Transverse colon (tissue), 4 donors: ENCODE data around the gene CDC42EP1. TPM values are rescaled to one million over a fixed set of nuclear protein-coding genes. Genes with fewer than 3 reads are reported as not detected.

Experiments used
- DNase-seq: peaks from one replicate; pipeline ENCODE4 v3.0.0-alpha.2; 2019
- H3K27ac ChIP-seq, 4 donors: fragments of 200-600 bp; sonication (generic); 2 replicates each; pipeline ENCODE4 v1.5.1; 2016 to 2018; ENCODE audit warnings: inconsistent platforms in 4 of 4
- H3K27me3 ChIP-seq: fragments of 200-600 bp; sonication (generic); 2 replicates; pipeline ENCODE4 v1.5.1; 2017; ENCODE audit warnings: inconsistent platforms
- H3K36me3 ChIP-seq, 4 donors: fragments of 200-600 bp; sonication (generic); 2 replicates each; pipeline ENCODE4 v1.5.1; 2017 to 2019; ENCODE audit warnings: inconsistent platforms in 4 of 4
- H3K4me1 ChIP-seq, 4 donors: fragments of 200-600 bp; sonication (generic); 2 replicates each; pipeline ENCODE4 v1.5.1; 2017 to 2020; ENCODE audit warnings: inconsistent platforms in 4 of 4
- H3K4me3 ChIP-seq, 4 donors: fragments of 200-600 bp; sonication (generic); 1 replicate in 1 of 4; 2 replicates in 3 of 4; pipeline versions ENCODE4 v1.5.1 to v1.6.1; 2017 to 2019; ENCODE audit warnings: inconsistent platforms in 4 of 4
- H3K9me3 ChIP-seq, 2 donors: fragments of 200-600 bp; sonication (generic); 2 replicates each; pipeline ENCODE4 v1.5.1; 2017 to 2019; ENCODE audit warnings: inconsistent platforms in 2 of 2
- EP300 ChIP-seq: sonication (generic); formaldehyde crosslinking; IDR thresholded peaks from one replicate; pipeline ENCODE4 v1.6.1; 2017; ENCODE audit warnings: antibody characterized with exemption, low read depth
- POLR2A ChIP-seq: fragments of 450-650 bp; IDR thresholded peaks from one replicate; pipeline ENCODE4 v1.6.1; 2016; ENCODE audit warnings: antibody characterized with exemption, mild to moderate bottlenecking, moderate library complexity
- POLR2AphosphoS5 ChIP-seq, 3 donors: sonication (generic); formaldehyde crosslinking; IDR thresholded peaks; one replicate each; pipeline ENCODE4 v1.6.1; 2016; ENCODE audit warnings: antibody characterized with exemption in 3 of 3
- whole genome bisulfite sequencing, 2 donors: methylation state at CpG; one replicate each; pipeline ENCODE4 v1.1.5; 2018; ENCODE audit warnings: low coverage in 1 of 2; 5-methylcytosine and 5-hydroxymethylcytosine counted together
- in situ Hi-C, 4 donors: fragments of 200-750 bp; cut with MboI; loops; one replicate each; pipeline versions ENCODE4 v1.15.0 to v1.15.1; 2017; ENCODE audit warnings: low sequenced_read_pairs in 3 of 4, low pct_ligation_motif_present in 1 of 4, low pct_unique_long_range_greater_than_20kb in 1 of 4
- intact Hi-C: fragments of 100-400 bp; cut with DNase I; formaldehyde crosslinking; loops from one replicate; pipeline ENCODE4 v1.15.1; 2023; ENCODE audit warnings: low total_unique reads
- total RNA-seq, 4 donors: library from RNA; depleted of rRNA; stranded (reverse); fragments of >200 nt; gene quantifications; one replicate each; pipeline ENCODE4 v1.1.0, GENCODE V29; 2016
- TF ChIP-seq, protein P1 (sequence below), 5 experiments: fragments of 200-600 bp in 3 of 5; fragments of 450-650 bp in 2 of 5; sonication (generic) in 3 of 5; IDR thresholded peaks; 1 replicate in 2 of 5; 2 replicates in 3 of 5; pipeline ENCODE4 v1.5.1; 2016 to 2017; ENCODE audit warnings: antibody characterized with exemption in 5 of 5, inconsistent platforms in 3 of 5, mild to moderate bottlenecking in 2 of 5, moderate library complexity in 1 of 5

CDC42EP1 gene
- total RNA-seq, 4 donors from 2014 or later: 27.3 to 52.9 (median 28.9) TPM

DNA sequence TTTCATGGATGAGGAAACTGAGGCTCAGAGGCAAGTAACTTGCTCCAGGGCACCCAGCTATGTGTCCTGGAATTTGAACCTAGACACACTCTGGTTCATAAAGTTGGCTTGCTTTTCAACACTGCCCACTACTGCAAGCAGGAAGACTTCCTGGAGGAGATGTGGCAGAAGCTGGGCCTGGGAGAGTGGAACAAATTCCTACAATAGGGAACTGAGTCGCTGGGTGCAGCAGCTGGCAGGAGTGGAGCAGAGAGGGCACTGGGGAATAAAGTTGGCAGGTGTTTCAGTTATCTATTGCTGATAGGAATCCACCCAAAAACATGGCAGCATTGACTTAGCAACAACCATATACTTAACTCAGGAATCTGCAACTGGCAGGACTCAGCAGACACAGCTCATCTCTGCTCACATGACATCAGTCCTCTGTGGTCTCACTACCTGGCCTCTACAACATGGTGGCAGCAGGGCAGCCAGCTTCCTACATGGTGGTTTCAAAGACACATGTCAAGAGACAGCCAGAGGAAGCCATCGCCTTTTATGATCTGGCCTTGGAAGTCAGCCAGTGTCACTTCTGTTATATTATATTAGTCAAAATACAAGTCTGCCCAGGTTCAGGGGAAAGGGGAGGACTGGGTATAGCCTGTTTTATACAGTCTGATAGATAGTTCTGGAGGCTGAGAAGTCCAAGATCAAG is 30.5 kb upstream of the CDC42EP1 start:
- Histone ChIP-seq H3K4me1 (peaks cover 0 to 27% (median 18%) of the 10 kb centered on the region in 4 donors), H3K4me3 (no peak overlapping the region), H3K9me3 (no peaks in the 10 kb centered on the region), H3K27ac (peak overlapping the region; percentile 1 to 68 (median 42)), H3K36me3 (no peaks in the 10 kb centered on the region), H3K27me3 (no peaks in the 10 kb centered on the region)
- TF ChIP-seq, protein P1, sequence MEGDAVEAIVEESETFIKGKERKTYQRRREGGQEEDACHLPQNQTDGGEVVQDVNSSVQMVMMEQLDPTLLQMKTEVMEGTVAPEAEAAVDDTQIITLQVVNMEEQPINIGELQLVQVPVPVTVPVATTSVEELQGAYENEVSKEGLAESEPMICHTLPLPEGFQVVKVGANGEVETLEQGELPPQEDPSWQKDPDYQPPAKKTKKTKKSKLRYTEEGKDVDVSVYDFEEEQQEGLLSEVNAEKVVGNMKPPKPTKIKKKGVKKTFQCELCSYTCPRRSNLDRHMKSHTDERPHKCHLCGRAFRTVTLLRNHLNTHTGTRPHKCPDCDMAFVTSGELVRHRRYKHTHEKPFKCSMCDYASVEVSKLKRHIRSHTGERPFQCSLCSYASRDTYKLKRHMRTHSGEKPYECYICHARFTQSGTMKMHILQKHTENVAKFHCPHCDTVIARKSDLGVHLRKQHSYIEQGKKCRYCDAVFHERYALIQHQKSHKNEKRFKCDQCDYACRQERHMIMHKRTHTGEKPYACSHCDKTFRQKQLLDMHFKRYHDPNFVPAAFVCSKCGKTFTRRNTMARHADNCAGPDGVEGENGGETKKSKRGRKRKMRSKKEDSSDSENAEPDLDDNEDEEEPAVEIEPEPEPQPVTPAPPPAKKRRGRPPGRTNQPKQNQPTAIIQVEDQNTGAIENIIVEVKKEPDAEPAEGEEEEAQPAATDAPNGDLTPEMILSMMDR (IDR thresholded peaks at IDR 0.05): no peak
- TF ChIP-seq POLR2AphosphoS5 (IDR thresholded peaks at IDR 0.05): no peak
- no peak for TF ChIP-seq EP300
- no peak for TF ChIP-seq POLR2A
- in situ Hi-C loops: loop anchor here in 1 of 4 donors (10.0 kb wide), 1 partner anchor 55 kb away; the partner anchor contains the start of gene LGALS2
- peak; percentile 78 for DNase-seq
- WGBS, 2 donors: 36 to 40% methylated on average over 1 to 2 of the region's 2 CpGs
- intact Hi-C loops: loop anchor here (5.0 kb wide), 1 partner anchor 68 kb away; no protein-coding TSS in a partner anchor

DNA sequence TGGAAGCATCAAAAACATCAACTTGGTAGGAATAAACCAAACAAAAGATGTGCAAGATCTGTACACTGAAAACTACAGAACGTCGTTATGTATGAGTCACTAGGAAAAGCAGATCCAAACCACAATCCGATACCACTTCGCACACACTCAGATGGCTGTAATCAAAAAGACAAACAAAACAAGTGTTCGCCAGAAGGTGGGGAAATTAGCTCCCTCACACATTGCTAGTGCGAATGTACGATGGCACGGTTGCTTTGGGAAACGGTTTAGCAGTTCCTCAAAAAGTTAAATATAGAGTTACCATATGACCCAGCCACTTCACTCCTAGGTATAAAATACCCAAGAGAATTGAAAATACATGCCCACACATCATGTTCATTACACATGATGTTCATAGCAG is 26.3 kb upstream of the CDC42EP1 start:
- peaks cover 0 to 33% (median 22%) of the 10 kb centered on the region in 4 donors for H3K4me1 ChIP-seq
- in situ Hi-C loops: loop anchor here in 1 of 4 donors (10.0 kb wide), 1 partner anchor 51 kb away; the partner anchor contains the start of gene LGALS2
- H3K4me3 ChIP-seq: no peak overlapping the region
- no peak for TF ChIP-seq POLR2AphosphoS5 (IDR thresholded peaks at IDR 0.05)
- no peak for TF ChIP-seq EP300
- TF ChIP-seq, protein P1 (IDR thresholded peaks at IDR 0.05): no peak
- TF ChIP-seq POLR2A: no peak
- DNase-seq: no peak
- no peaks in the 10 kb centered on the region for H3K27me3 ChIP-seq
- no peaks in the 10 kb centered on the region for H3K36me3 ChIP-seq
- no peaks in the 10 kb centered on the region for H3K9me3 ChIP-seq
- intact Hi-C loops: loop anchor here (5.0 kb wide), 1 partner anchor 63 kb away; no protein-coding TSS in a partner anchor
- H3K27ac ChIP-seq: peak overlapping the region in 1 of 4 donors; percentile 12
- 13 to 29% methylated on average over 8 to 9 of the region's 9 CpGs for WGBS, 2 donors

DNA sequence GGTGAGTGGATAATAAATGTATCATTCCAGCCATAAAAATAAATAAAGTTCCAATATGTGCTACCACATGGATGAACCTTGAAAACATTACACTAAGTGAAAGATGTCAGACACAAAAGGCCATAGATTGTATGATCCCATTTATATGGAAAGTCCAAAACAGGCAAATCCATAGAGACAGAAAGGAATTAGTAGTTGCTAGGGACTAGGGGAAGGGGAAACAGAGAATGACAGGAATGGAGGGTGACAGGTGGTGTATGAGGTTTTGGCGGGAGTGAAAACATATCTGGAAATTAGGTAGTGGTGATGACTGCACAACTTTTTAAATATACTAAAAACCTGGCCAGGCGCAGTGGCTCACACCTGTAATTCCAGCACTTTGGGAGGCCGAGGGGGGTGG is 25.8 kb upstream of the CDC42EP1 start:
- TF ChIP-seq, protein P1 (IDR thresholded peaks at IDR 0.05): no peak
- TF ChIP-seq POLR2AphosphoS5 (IDR thresholded peaks at IDR 0.05): no peak
- no peaks in the 10 kb centered on the region for H3K9me3 ChIP-seq
- peak overlapping the region in 1 of 4 donors; percentile 12 for H3K27ac ChIP-seq
- H3K4me1 ChIP-seq: peaks cover 0 to 34% (median 24%) of the 10 kb centered on the region in 4 donors
- H3K27me3 ChIP-seq: no peaks in the 10 kb centered on the region
- no peaks in the 10 kb centered on the region for H3K36me3 ChIP-seq
- in situ Hi-C loops (loop anchor here in 1 of 4 donors (10.0 kb wide), 1 partner anchor 50 kb away; the partner anchor contains the start of gene LGALS2), intact Hi-C loops (loop anchor here (5.0 kb wide), 1 partner anchor 63 kb away; no protein-coding TSS in a partner anchor)
- 87 to 88% methylated on average over 2 to 3 of the region's 3 CpGs for WGBS, 2 donors
- H3K4me3 ChIP-seq: no peak overlapping the region
- no peak for DNase-seq

DNA sequence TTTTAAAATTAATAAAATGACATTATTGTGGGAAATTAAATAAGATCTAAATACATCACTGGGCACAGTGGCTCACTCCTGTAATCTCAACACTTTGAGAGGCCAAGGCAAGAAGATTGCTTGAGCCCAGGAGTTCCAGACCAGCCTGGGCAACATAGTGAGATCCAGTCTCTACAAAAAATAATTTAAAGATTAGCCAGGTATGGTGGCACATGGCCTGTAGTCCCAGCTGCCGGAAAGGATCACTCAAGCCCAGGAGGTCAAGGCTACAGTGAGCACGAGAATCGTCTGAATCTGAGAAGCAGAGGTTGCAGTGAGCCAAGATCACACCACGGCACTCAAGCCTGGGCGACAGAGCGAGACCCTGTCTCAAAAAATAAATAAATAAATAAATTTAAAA is 25.1 kb upstream of the CDC42EP1 start:
- Histone ChIP-seq H3K27me3 (no peaks in the 10 kb centered on the region), H3K9me3 (no peaks in the 10 kb centered on the region), H3K4me1 (peaks cover 0 to 28% (median 18%) of the 10 kb centered on the region in 4 donors), H3K4me3 (no peak overlapping the region), H3K27ac (no peak overlapping the region), H3K36me3 (no peaks in the 10 kb centered on the region)
- no peak for DNase-seq
- WGBS, 2 donors: 90 to 94% methylated on average over 2 to 6 of the region's 6 CpGs
- intact Hi-C loops: no loop called here
- in situ Hi-C loops: loop anchor here in 1 of 4 donors (10.0 kb wide), 1 partner anchor 50 kb away; the partner anchor contains the start of gene LGALS2
- TF ChIP-seq, protein P1 (IDR thresholded peaks at IDR 0.05): no peak
- TF ChIP-seq EP300 (no peak), POLR2A (no peak), POLR2AphosphoS5 (IDR thresholded peaks at IDR 0.05) (no peak)
